RWPE2 (cell line): ENCODE data around the gene CYYR1.

Source experiments
- ATAC-seq: fragments of 200-7000 bp; cut with Tn5 transposase; 3 replicates; pipeline ENCODE4 v1.9.1; 2021; ENCODE audit warnings: low read depth
- DNase-seq: peaks from one replicate; pipeline ENCODE4 v3.0.0-alpha.2; 2020; ENCODE audit warnings: low spot score
- H3K27ac ChIP-seq: fragments of 450-650 bp; 2 replicates; pipeline ENCODE4 v1.5.1; 2017; ENCODE audit warnings: mild to moderate bottlenecking; ENCODE audit not compliant: poor library complexity, severe bottlenecking
- H3K27me3 ChIP-seq: fragments of 250-450 bp; sonication (Bioruptor Pico); 2 replicates; pipeline ENCODE4 v1.5.1; 2021; ENCODE audit warnings: mild to moderate bottlenecking, moderate library complexity; ENCODE audit not compliant: insufficient read depth, poor library complexity, severe bottlenecking
- H3K36me3 ChIP-seq: fragments of 250-450 bp; sonication (Bioruptor Pico); 2 replicates; pipeline ENCODE4 v1.5.1; 2020; ENCODE audit warnings: low read depth, mild to moderate bottlenecking, moderate library complexity
- H3K4me1 ChIP-seq: fragments of 250-450 bp; sonication (Bioruptor Pico); 2 replicates; pipeline ENCODE4 v1.5.1; 2021; ENCODE audit warnings: mild to moderate bottlenecking, moderate library complexity; ENCODE audit not compliant: insufficient read depth, poor library complexity, severe bottlenecking
- H3K4me3 ChIP-seq: fragments of 250-450 bp; sonication (Bioruptor Pico); 2 replicates; pipeline ENCODE4 v1.5.1; 2021; ENCODE audit warnings: mild to moderate bottlenecking, moderate library complexity; ENCODE audit not compliant: severe bottlenecking
- H3K9me3 ChIP-seq: fragments of 250-450 bp; sonication (Bioruptor Pico); 2 replicates; pipeline ENCODE4 v1.5.1; 2021; ENCODE audit warnings: mild to moderate bottlenecking, moderate library complexity; ENCODE audit not compliant: severe bottlenecking
- CTCF ChIP-seq: fragments of 450-650 bp; IDR thresholded peaks from one replicate; pipeline ENCODE4 v1.5.1; 2017; ENCODE audit warnings: mild to moderate bottlenecking, moderate library complexity; ENCODE audit not compliant: poor library complexity, severe bottlenecking

The CYYR1 gene

DNA sequence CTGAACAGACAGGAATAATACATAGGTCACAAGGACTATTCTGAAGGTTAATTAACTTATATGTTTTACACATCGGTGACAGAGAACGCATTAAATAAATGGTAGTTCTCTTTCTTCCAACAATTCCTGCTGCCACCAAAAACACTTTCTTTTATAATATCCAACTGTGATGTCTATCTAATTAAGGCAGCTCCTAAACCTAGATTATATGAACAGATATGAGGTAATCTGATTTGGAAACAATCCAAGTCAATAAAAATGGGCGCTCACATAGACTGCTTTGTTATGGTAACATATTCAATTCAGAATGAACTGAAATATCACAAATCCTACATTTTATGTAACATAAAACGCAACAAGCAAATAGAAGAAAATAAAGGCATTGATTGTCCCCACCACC, 16.0 kb downstream of the CYYR1 start:
- Histone ChIP-seq H3K9me3 (no peaks in the 10 kb centered on the region), H3K4me3 (no peak overlapping the region), H3K27ac (no peak overlapping the region), H3K36me3 (no peaks in the 10 kb centered on the region), H3K4me1 (no peaks in the 10 kb centered on the region), H3K27me3 (no peaks in the 10 kb centered on the region)
- ATAC-seq: no peak
- no peak for TF ChIP-seq CTCF
- no peak for DNase-seq

- Histone ChIP-seq H3K4me3 (no peak overlapping the region), H3K9me3 (no peaks in the 10 kb centered on the region), H3K27me3 (no peaks in the 10 kb centered on the region), H3K36me3 (no peaks in the 10 kb centered on the region), H3K27ac (no peak overlapping the region), H3K4me1 (no peaks in the 10 kb centered on the region)
- TF ChIP-seq CTCF: no peak
- ATAC-seq: no peak
- DNase-seq: no peak
Measured at GRCh38 chr21:26555540-26556146, 17.4 kb downstream of the CYYR1 start.

DNA sequence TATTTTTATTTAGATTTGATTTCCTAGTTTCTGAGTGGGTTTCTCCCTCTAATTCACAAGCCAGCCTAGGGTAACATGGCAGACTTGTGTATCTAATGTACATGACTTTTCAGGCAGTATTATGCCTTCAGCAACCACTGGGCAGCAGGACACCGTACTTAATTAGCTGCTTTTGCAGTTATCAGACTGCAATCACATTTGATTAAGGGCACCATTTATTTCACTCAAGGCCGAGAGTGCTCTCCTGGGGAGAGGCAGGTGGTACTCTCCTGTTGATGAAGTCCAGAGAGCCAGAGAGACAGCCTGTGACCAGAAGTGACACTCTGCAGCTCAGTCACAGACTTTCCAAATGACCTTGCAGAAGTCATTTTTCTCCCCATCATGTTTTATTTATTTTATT, 18.7 kb downstream of the CYYR1 start:
- DNase-seq: no peak
- no peak for TF ChIP-seq CTCF

GRCh38 chr21:26553898-26554297, 19.2 kb downstream of the CYYR1 start:
- H3K4me1 ChIP-seq: no peaks in the 10 kb centered on the region
- no peaks in the 10 kb centered on the region for H3K9me3 ChIP-seq
- H3K36me3 ChIP-seq: no peaks in the 10 kb centered on the region
- no peak for ATAC-seq
- H3K27me3 ChIP-seq: no peaks in the 10 kb centered on the region
- no peak overlapping the region for H3K4me3 ChIP-seq
- no peak for DNase-seq
- TF ChIP-seq CTCF: no peak
- H3K27ac ChIP-seq: no peak overlapping the region

More for the DNA sequence above, 18.7 kb downstream of the CYYR1 start:
- Histone ChIP-seq H3K4me1 (no peaks in the 10 kb centered on the region), H3K9me3 (no peaks in the 10 kb centered on the region), H3K27ac (no peak overlapping the region), H3K4me3 (no peak overlapping the region), H3K27me3 (no peaks in the 10 kb centered on the region), H3K36me3 (no peaks in the 10 kb centered on the region)
- ATAC-seq: no peak

GRCh38 chr21:26550326-26550725, 22.8 kb downstream of the CYYR1 start:
- DNase-seq: no peak
- H3K4me3 ChIP-seq: no peak overlapping the region
- H3K36me3 ChIP-seq: no peaks in the 10 kb centered on the region
- H3K4me1 ChIP-seq: no peaks in the 10 kb centered on the region
- H3K9me3 ChIP-seq: no peaks in the 10 kb centered on the region
- ATAC-seq: no peak
- no peak overlapping the region for H3K27ac ChIP-seq
- no peak for TF ChIP-seq CTCF
- no peaks in the 10 kb centered on the region for H3K27me3 ChIP-seq
